Kidney epithelial cell (primary cell): ENCODE measurements around the gene CCM2. TPM values are rescaled to one million over a fixed set of nuclear protein-coding genes. Genes with fewer than 3 reads are reported as not detected.
"Not testable (repeated sequence)": the region's sequence is repeated elsewhere in the genome, so short reads cannot be mapped to it uniquely, and the experiment has no call there.

Source experiments
- DNase-seq: peaks from one replicate; pipeline ENCODE4 v3.0.0-alpha.2; 2010; ENCODE audit warnings: low read depth
- H3K27me3 ChIP-seq: 2 replicates; pipeline ENCODE4 v1.6.0; 2011; ENCODE audit warnings: low read length; ENCODE audit not compliant: control insufficient read depth, insufficient read depth
- H3K36me3 ChIP-seq: 2 replicates; pipeline ENCODE4 v1.5.1; 2011; ENCODE audit warnings: low read length; ENCODE audit not compliant: control insufficient read depth, insufficient read depth
- H3K4me3 ChIP-seq: 2 replicates; pipeline ENCODE4 v1.5.1; 2011; ENCODE audit warnings: low read depth, mild to moderate bottlenecking, control low read depth, low read length
- CTCF ChIP-seq: IDR thresholded peaks from 2 replicates; pipeline ENCODE4 v1.5.1; 2011; ENCODE audit warnings: mild to moderate bottlenecking, moderate library complexity, low read length, control low read depth, inconsistent platforms; ENCODE audit not compliant: insufficient read depth, poor library complexity, severe bottlenecking
- total RNA-seq: library from RNA; depleted of rRNA; stranded (reverse); fragments of >200 nt; gene quantifications from 2 replicates; pipeline ENCODE4 v1.2.3, GENCODE V29; 2015

Gene CCM2
- total RNA-seq, 1 donor from 2014 or later, result 60.2 TPM

- Histone ChIP-seq H3K36me3 (peaks cover 2% of the 10 kb centered on the region), H3K4me3 (no peak overlapping the region), H3K27me3 (no peaks in the 10 kb centered on the region)
- no peak for DNase-seq
- no peak for TF ChIP-seq CTCF
Measured at GRCh38 chr7:45033261-45033930, 33.4 kb downstream of the CCM2 start.

- no peaks in the 10 kb centered on the region for H3K27me3 ChIP-seq
- no peak overlapping the region for H3K4me3 ChIP-seq
- no peak for DNase-seq
- TF ChIP-seq CTCF, result no peak
- H3K36me3 ChIP-seq, result peaks cover under 1% of the 10 kb centered on the region
Measured at GRCh38 chr7:45033931-45034290, 33.9 kb downstream of the CCM2 start.

- not testable (repeated sequence) for H3K36me3 ChIP-seq
Measured at GRCh38 chr7:45034710-45035109, 34.7 kb downstream of the CCM2 start.

GRCh38 chr7:45035371-45035770 is 35.4 kb downstream of the CCM2 start:
- Histone ChIP-seq H3K27me3 (no peaks in the 10 kb centered on the region), H3K4me3 (no peak overlapping the region), H3K36me3 (no peaks in the 10 kb centered on the region)
- no peak for DNase-seq
- TF ChIP-seq CTCF, result no peak

More at GRCh38 chr7:45034710-45035109, 34.7 kb downstream of the CCM2 start:
- not testable (repeated sequence) for H3K27me3 ChIP-seq, H3K4me3 ChIP-seq, DNase-seq

GRCh38 chr7:45035893-45036292 is 35.9 kb downstream of the CCM2 start:
- H3K36me3 ChIP-seq, result no peaks in the 10 kb centered on the region
- no peak for DNase-seq
- H3K27me3 ChIP-seq, result no peaks in the 10 kb centered on the region
- no peak for TF ChIP-seq CTCF
- H3K4me3 ChIP-seq, result no peak overlapping the region

- Histone ChIP-seq H3K36me3 (no peaks in the 10 kb centered on the region), H3K27me3 (no peaks in the 10 kb centered on the region), H3K4me3 (no peak overlapping the region)
- no peak for DNase-seq
- no peak for TF ChIP-seq CTCF
Measured at GRCh38 chr7:45036317-45036716, 36.3 kb downstream of the CCM2 start.
